GM19328 (cell line): Measurements from ENCODE around the gene TSKS.

Source experiments
- ATAC-seq: cut with Tn5 transposase; IDR thresholded peaks from one replicate; pipeline ENCODE4 v1.9.1; 2021; ENCODE audit warnings: mild to moderate bottlenecking, moderate library complexity; ENCODE audit not compliant: unreplicated experiment

TSKS gene

GRCh38 chr19:49763230-49763629 lies at the start of gene TSKS:
Gene TSKS (minus strand): TSS chr19:49763306. CDS start chr19:49763247, 59 bp downstream.
- no peak for ATAC-seq

GRCh38 chr19:49812452-49812996 lies 49.4 kb upstream of the TSKS start:
- no peak for ATAC-seq

- ATAC-seq: no peak
Measured at GRCh38 chr19:49811328-49811727, 48.2 kb upstream of the TSKS start.

- ATAC-seq: no peak
Measured at GRCh38 chr19:49809941-49810389, 46.9 kb upstream of the TSKS start.

GRCh38 chr19:49809160-49809940 lies 46.2 kb upstream of the TSKS start:
- ATAC-seq: no peak

- ATAC-seq: no peak
Measured at GRCh38 chr19:49808711-49809159, 45.6 kb upstream of the TSKS start.

- ATAC-seq: no peak
Measured at GRCh38 chr19:49807904-49808675, 45.0 kb upstream of the TSKS start.

- ATAC-seq: no peak
Measured at GRCh38 chr19:49807058-49807903, 44.2 kb upstream of the TSKS start.

GRCh38 chr19:49806620-49806959 lies 43.5 kb upstream of the TSKS start:
- no peak for ATAC-seq

GRCh38 chr19:49805822-49806619 lies 42.9 kb upstream of the TSKS start:
- ATAC-seq: no peak

GRCh38 chr19:49803529-49803856 lies 40.4 kb upstream of the TSKS start:
- ATAC-seq: no peak

- ATAC-seq: no peak
Measured at GRCh38 chr19:49802836-49803528, 39.9 kb upstream of the TSKS start.

- ATAC-seq: no peak
Measured at GRCh38 chr19:49801966-49802661, 39.0 kb upstream of the TSKS start.

- ATAC-seq: no peak
Measured at GRCh38 chr19:49801401-49801888, 38.3 kb upstream of the TSKS start.

- no peak for ATAC-seq
Measured at GRCh38 chr19:49800771-49801170, 37.7 kb upstream of the TSKS start.

- ATAC-seq: no peak
Measured at GRCh38 chr19:49799798-49800376, 36.8 kb upstream of the TSKS start.

GRCh38 chr19:49799271-49799797 lies 36.2 kb upstream of the TSKS start:
- ATAC-seq: no peak

- no peak for ATAC-seq
Measured at GRCh38 chr19:49798574-49798973, 35.5 kb upstream of the TSKS start.
